Neutrophil (primary cell): ENCODE data around the gene TANGO2.

ENCODE experiments used
- H3K27ac ChIP-seq: fragments of 200-600 bp; sonication (generic); 2 replicates; pipeline ENCODE4 v1.5.1; 2016; ENCODE audit warnings: mild to moderate bottlenecking, moderate library complexity
- H3K27me3 ChIP-seq: fragments of 200-600 bp; sonication (generic); 2 replicates; pipeline ENCODE4 v1.6.0; 2016; ENCODE audit warnings: mild to moderate bottlenecking
- H3K36me3 ChIP-seq: fragments of 200-600 bp; sonication (generic); 2 replicates; pipeline ENCODE4 v1.5.1; 2017
- H3K4me1 ChIP-seq, 2 experiments: fragments of 200-600 bp in 1 of 2; sonication (generic) in 1 of 2; 1 replicate in 1 of 2; 2 replicates in 1 of 2; pipeline versions ENCODE4 v1.5.1 to v1.6.1; 2013 to 2016; ENCODE audit warnings: low read depth in 1 of 2, low read length in 1 of 2, mild to moderate bottlenecking in 1 of 2, moderate library complexity in 1 of 2; ENCODE audit not compliant: control insufficient read depth in 1 of 2, insufficient read depth in 1 of 2
- H3K4me3 ChIP-seq, 2 experiments: fragments of 200-600 bp in 1 of 2; sonication (generic) in 1 of 2; 1 replicate in 1 of 2; 2 replicates in 1 of 2; pipeline ENCODE4 v1.5.1; 2013 to 2016; ENCODE audit warnings: low read depth in 1 of 2, low read length in 1 of 2, mild to moderate bottlenecking in 1 of 2, moderate library complexity in 1 of 2
- H3K9me3 ChIP-seq: fragments of 200-600 bp; sonication (generic); 2 replicates; pipeline ENCODE4 v1.5.1; 2016
- CTCF ChIP-seq: fragments of 200-600 bp; sonication (generic); IDR thresholded peaks from 2 replicates; pipeline ENCODE4 v1.5.1; 2016; ENCODE audit warnings: antibody characterized with exemption

TANGO2 gene

GRCh38 chr22:20102203-20102780 lies 81.4 kb downstream of the TANGO2 start:
- H3K36me3 ChIP-seq = peaks cover 67% of the 10 kb centered on the region
- no peak overlapping the region for H3K4me3 ChIP-seq
- TF ChIP-seq CTCF = no peak
- H3K27me3 ChIP-seq = no peaks in the 10 kb centered on the region
- H3K4me1 ChIP-seq = no peaks in the 10 kb centered on the region
- no peak overlapping the region for H3K27ac ChIP-seq
- H3K9me3 ChIP-seq = no peaks in the 10 kb centered on the region

DNA sequence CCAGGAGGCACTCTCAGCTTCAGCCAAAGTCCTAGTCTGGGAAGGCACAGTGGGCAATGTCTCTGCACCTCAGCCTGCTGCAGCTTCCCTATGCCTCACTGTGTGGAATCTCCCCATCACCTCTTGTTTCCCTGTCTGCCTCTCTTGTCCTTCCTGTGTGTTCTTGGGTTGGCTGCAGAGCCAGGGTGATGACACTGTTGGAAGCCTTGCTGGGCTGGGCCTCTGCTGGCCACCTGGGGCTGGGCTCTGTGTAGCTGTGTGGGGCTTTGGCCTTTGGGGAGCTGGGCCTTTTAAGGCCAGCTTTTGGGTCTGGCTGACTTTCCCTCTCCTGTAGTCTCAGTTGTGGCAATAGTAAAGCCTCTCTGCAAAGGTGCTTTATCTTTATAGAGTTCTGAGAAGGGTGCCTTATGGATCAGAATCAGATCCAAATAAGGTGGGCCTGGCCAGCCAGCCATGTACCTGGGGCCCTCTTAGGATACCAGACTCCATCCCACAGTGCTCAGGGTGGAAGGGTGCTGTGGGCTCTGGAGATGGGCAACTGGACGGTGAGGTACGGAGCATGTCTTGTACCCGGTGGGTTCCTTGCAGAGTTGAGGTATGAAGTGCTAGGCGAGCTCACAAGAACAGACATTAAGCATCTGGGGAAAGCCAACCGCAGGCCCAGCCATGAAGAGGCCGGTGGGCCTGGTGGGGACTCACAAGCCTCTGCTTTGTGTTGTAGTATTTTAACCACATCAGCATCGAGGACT lies 84.7 kb downstream of the TANGO2 start:
- Histone ChIP-seq H3K27me3 (no peaks in the 10 kb centered on the region), H3K4me1 (no peaks in the 10 kb centered on the region), H3K4me3 (no peak overlapping the region), H3K36me3 (peaks cover 78% of the 10 kb centered on the region), H3K27ac (no peak overlapping the region), H3K9me3 (no peaks in the 10 kb centered on the region)
- no peak for TF ChIP-seq CTCF

- Histone ChIP-seq H3K9me3 (no peaks in the 10 kb centered on the region), H3K4me1 (no peaks in the 10 kb centered on the region), H3K27me3 (no peaks in the 10 kb centered on the region), H3K4me3 (no peak overlapping the region), H3K27ac (no peak overlapping the region), H3K36me3 (peaks cover 76% of the 10 kb centered on the region)
- no peak for TF ChIP-seq CTCF
Measured at GRCh38 chr22:20106205-20106848, 85.4 kb downstream of the TANGO2 start.

GRCh38 chr22:20106849-20107237 lies 85.9 kb downstream of the TANGO2 start:
- no peaks in the 10 kb centered on the region for H3K27me3 ChIP-seq
- no peaks in the 10 kb centered on the region for H3K9me3 ChIP-seq
- peaks cover 78% of the 10 kb centered on the region for H3K36me3 ChIP-seq
- H3K4me3 ChIP-seq = no peak overlapping the region
- TF ChIP-seq CTCF = no peak
- H3K27ac ChIP-seq = no peak overlapping the region
- H3K4me1 ChIP-seq = no peaks in the 10 kb centered on the region

- H3K4me1 ChIP-seq = no peaks in the 10 kb centered on the region
- H3K27me3 ChIP-seq = no peaks in the 10 kb centered on the region
- no peak for TF ChIP-seq CTCF
- peaks cover 83% of the 10 kb centered on the region for H3K36me3 ChIP-seq
- H3K4me3 ChIP-seq = no peak overlapping the region
- no peaks in the 10 kb centered on the region for H3K9me3 ChIP-seq
- H3K27ac ChIP-seq = no peak overlapping the region
Measured at GRCh38 chr22:20107471-20107901, 86.6 kb downstream of the TANGO2 start.
